ENCODE results near the gene GFOD1.
A peak's percentile ranks its signal among the peaks of the same experiment; 100 is the strongest.
"Not testable (repeated sequence)": the region's sequence is repeated elsewhere in the genome, so short reads cannot be mapped to it uniquely, and the experiment has no call there.

GFOD1 gene

GRCh38 chr6:13446381-13446780 lies 41.0 kb downstream of the GFOD1 start:
- TF ChIP-seq CTCF (conservative IDR thresholded peaks at IDR 0.05; ENCODE audit: control insufficient read depth, insufficient read depth, low read depth, low read length): no peak
- H3K4me3 ChIP-seq (ENCODE audit: control insufficient read depth, low read depth, low read length): no peak overlapping the region
- DNase-seq (ENCODE audit: low read depth): no peak

- H3K4me3 ChIP-seq (ENCODE audit: control insufficient read depth, low read depth, low read length): no peak overlapping the region
- no peak for TF ChIP-seq CTCF (conservative IDR thresholded peaks at IDR 0.05; ENCODE audit: control insufficient read depth, insufficient read depth, low read depth, low read length)
- no peak for DNase-seq (ENCODE audit: low read depth)
Observed at GRCh38 chr6:13445744-13446115, 41.7 kb downstream of the GFOD1 start.

GRCh38 chr6:13445005-13445743 lies 42.2 kb downstream of the GFOD1 start:
- peak; percentile 47 for DNase-seq (ENCODE audit: low read depth)
- no peak overlapping the region for H3K4me3 ChIP-seq (ENCODE audit: control insufficient read depth, low read depth, low read length)
- no peak for TF ChIP-seq CTCF (conservative IDR thresholded peaks at IDR 0.05; ENCODE audit: control insufficient read depth, insufficient read depth, low read depth, low read length)

GRCh38 chr6:13444604-13445003 lies 42.8 kb downstream of the GFOD1 start:
- no peak for TF ChIP-seq CTCF (conservative IDR thresholded peaks at IDR 0.05; ENCODE audit: control insufficient read depth, insufficient read depth, low read depth, low read length)
- no peak overlapping the region for H3K4me3 ChIP-seq (ENCODE audit: control insufficient read depth, low read depth, low read length)
- no peak for DNase-seq (ENCODE audit: low read depth)

GRCh38 chr6:13443978-13444377 lies 43.4 kb downstream of the GFOD1 start:
- DNase-seq (ENCODE audit: low read depth); H3K4me3 ChIP-seq (ENCODE audit: control insufficient read depth, low read depth, low read length): not testable (repeated sequence)

- no peak overlapping the region for H3K4me3 ChIP-seq (ENCODE audit: control insufficient read depth, low read depth, low read length)
- TF ChIP-seq CTCF (conservative IDR thresholded peaks at IDR 0.05; ENCODE audit: control insufficient read depth, insufficient read depth, low read depth, low read length): no peak
- DNase-seq (ENCODE audit: low read depth): no peak
Observed at GRCh38 chr6:13441778-13442177, 45.6 kb downstream of the GFOD1 start.

- no peak overlapping the region for H3K4me3 ChIP-seq (ENCODE audit: control insufficient read depth, low read depth, low read length)
- TF ChIP-seq CTCF (conservative IDR thresholded peaks at IDR 0.05; ENCODE audit: control insufficient read depth, insufficient read depth, low read depth, low read length): no peak
- DNase-seq (ENCODE audit: low read depth): no peak
Observed at GRCh38 chr6:13439644-13440043, 47.8 kb downstream of the GFOD1 start.

Measured in fibroblast of mammary gland (primary cell).